ENCODE data around the gene CXorf58. TPM values are rescaled to one million over a fixed set of nuclear protein-coding genes. Genes with fewer than 3 reads are reported as not detected.

Gene CXorf58
- polyA plus RNA-seq, 1 donor: 0.13 TPM

Other genes starting within 250 kb of the CXorf58 start
- gene PRDX4, start 240.5 kb upstream of the CXorf58 start, polyA plus RNA-seq: 94.2 TPM
- 26.3 TPM for gene ACOT9, start 164.7 kb upstream of the CXorf58 start, polyA plus RNA-seq
- 763 TPM for gene SAT1, start 124.8 kb upstream of the CXorf58 start, polyA plus RNA-seq
- gene APOO, start 68 bp upstream of the CXorf58 start, polyA plus RNA-seq: 17.2 TPM
- 14.6 TPM for gene KLHL15, start 119.2 kb downstream of the CXorf58 start, polyA plus RNA-seq
- gene EIF2S3, start 146.9 kb downstream of the CXorf58 start, polyA plus RNA-seq: 235 TPM
- 20.7 TPM for gene ZFX, start 241.7 kb downstream of the CXorf58 start, polyA plus RNA-seq